IMR-90 (cell line): ENCODE measurements around the gene VPS8. TPM values are rescaled to one million over a fixed set of nuclear protein-coding genes. Genes with fewer than 3 reads are reported as not detected.

ENCODE experiments used
- ATAC-seq: fragments of 200-7000 bp; cut with Tn5 transposase; 2 replicates; pipeline ENCODE4 v1.9.1; 2020; ENCODE audit warnings: low read depth, mild to moderate bottlenecking, moderate library complexity
- BruUV-seq: library from RNA; stranded (reverse); fragments of 400-500 nt; replicated peaks from 2 replicates; lab custom pipeline; 2021; lab: Mats Ljungman, UMichigan
- CTCF ChIA-PET: fragments of 300-600 bp; formaldehyde crosslinking; extraction: SDS; loops from one replicate; lab custom pipeline; 2021; ENCODE audit warnings: antibody characterized with exemption; lab: Yijun Ruan, JAX
- POLR2A ChIA-PET: fragments of 300-600 bp; sonication (Branson Sonifier 250); formaldehyde crosslinking; loops from one replicate; lab custom pipeline; 2022; ENCODE audit warnings: antibody characterized with exemption; ENCODE audit not compliant: unreplicated experiment; lab: Charles Lee
- DNase-seq: peaks from one replicate; pipeline ENCODE4 v3.0.0; 2013
- H2AFZ ChIP-seq: replicated peaks from 2 replicates; pipeline ENCODE3; 2013; ENCODE audit warnings: low read length, mild to moderate bottlenecking; ENCODE audit not compliant: poor library complexity
- H2AK5ac ChIP-seq: 2 replicates; pipeline ENCODE4 v1.6.1; 2013; ENCODE audit warnings: low read depth, low read length, inconsistent platforms
- H2AK9ac ChIP-seq: replicated peaks from 2 replicates; pipeline ENCODE3; 2013; ENCODE audit warnings: mild to moderate bottlenecking, low read depth, low read length, moderate library complexity; ENCODE audit not compliant: poor library complexity
- H2BK120ac ChIP-seq: 2 replicates; pipeline ENCODE4 v1.6.1; 2013; ENCODE audit warnings: low read depth, low read length, inconsistent platforms
- H2BK15ac ChIP-seq: 3 replicates; pipeline ENCODE4 v1.6.1; 2013; ENCODE audit warnings: low read depth, low read length, inconsistent platforms
- H2BK20ac ChIP-seq: 2 replicates; pipeline ENCODE4 v1.6.1; 2013; ENCODE audit warnings: low read depth, mild to moderate bottlenecking, inconsistent platforms, low read length, moderate library complexity
- H2BK5ac ChIP-seq: 2 replicates; pipeline ENCODE4 v1.6.1; 2013; ENCODE audit warnings: mild to moderate bottlenecking, low read depth, low read length, inconsistent platforms; ENCODE audit not compliant: poor library complexity, severe bottlenecking
- H3K14ac ChIP-seq: replicated peaks from 2 replicates; pipeline ENCODE4 v1.6.1; 2013; ENCODE audit warnings: low read depth, low read length, inconsistent platforms
- H3K18ac ChIP-seq: 2 replicates; pipeline ENCODE4 v1.6.1; 2013; ENCODE audit warnings: low read depth, low read length, control low read depth
- H3K23ac ChIP-seq: 2 replicates; pipeline ENCODE4 v1.6.1; 2013; ENCODE audit warnings: low read depth, low read length, inconsistent platforms
- H3K27ac ChIP-seq: 2 replicates; pipeline ENCODE4 v1.5.1; 2013; ENCODE audit warnings: mild to moderate bottlenecking, control low read depth, low read length; ENCODE audit not compliant: insufficient read depth
- H3K27me3 ChIP-seq: 2 replicates; pipeline ENCODE4 v1.6.1; 2013; ENCODE audit warnings: low read length; ENCODE audit not compliant: control insufficient read depth, insufficient read depth
- H3K36me3 ChIP-seq: 2 replicates; pipeline ENCODE4 v1.6.1; 2013; ENCODE audit warnings: low read length, mixed read lengths; ENCODE audit not compliant: control insufficient read depth, insufficient read depth
- H3K4ac ChIP-seq: 2 replicates; pipeline ENCODE4 v1.6.1; 2013; ENCODE audit warnings: low read depth, low read length, inconsistent platforms
- H3K4me1 ChIP-seq: 2 replicates; pipeline ENCODE4 v1.6.1; 2013; ENCODE audit warnings: low read length, mixed read lengths; ENCODE audit not compliant: control insufficient read depth, insufficient read depth
- H3K4me2 ChIP-seq: 2 replicates; pipeline ENCODE4 v1.6.1; 2013; ENCODE audit warnings: low read depth, mild to moderate bottlenecking, control low read depth, low read length, moderate library complexity
- H3K4me3 ChIP-seq: 2 replicates; pipeline ENCODE4 v1.5.1; 2013; ENCODE audit warnings: low read depth, mild to moderate bottlenecking, control low read depth, low read length, moderate library complexity; ENCODE audit not compliant: insufficient read depth
- H3K56ac ChIP-seq: 2 replicates; pipeline ENCODE4 v1.6.1; 2013; ENCODE audit warnings: low read length, inconsistent platforms; ENCODE audit not compliant: insufficient read depth; ENCODE audit errors: extremely low read depth
- H3K79me1 ChIP-seq, 2 experiments: 2 replicates each; pipeline ENCODE4 v1.6.1; 2013; ENCODE audit warnings: low read length in 2 of 2, inconsistent platforms in 1 of 2, low read depth in 1 of 2
- H3K9ac ChIP-seq: 2 replicates; pipeline ENCODE4 v1.6.1; 2013; ENCODE audit warnings: low read depth, low read length, control low read depth
- H3K9me1 ChIP-seq: 2 replicates; pipeline ENCODE4 v1.6.1; 2013; ENCODE audit warnings: low read length, inconsistent platforms; ENCODE audit not compliant: insufficient read depth
- H3K9me3 ChIP-seq: 2 replicates; pipeline ENCODE4 v1.6.1; 2013; ENCODE audit warnings: low read length; ENCODE audit not compliant: control insufficient read depth, insufficient read depth
- H4K20me1 ChIP-seq: 2 replicates; pipeline ENCODE4 v1.6.1; 2013; ENCODE audit warnings: low read length, inconsistent platforms; ENCODE audit not compliant: insufficient read depth
- H4K5ac ChIP-seq: 2 replicates; pipeline ENCODE4 v1.6.1; 2013; ENCODE audit warnings: mild to moderate bottlenecking, low read depth, low read length, control low read depth
- H4K8ac ChIP-seq, 2 experiments: 2 replicates each; pipeline ENCODE4 v1.6.1; 2013; ENCODE audit warnings: low read depth in 2 of 2, low read length in 2 of 2, control low read depth in 1 of 2, inconsistent platforms in 1 of 2
- H4K91ac ChIP-seq: 2 replicates; pipeline ENCODE4 v1.6.1; 2013; ENCODE audit warnings: low read depth, low read length, inconsistent platforms; ENCODE audit not compliant: insufficient read depth
- CHD1 ChIP-seq: IDR thresholded peaks from 2 replicates; pipeline ENCODE4 v1.6.1; 2012; ENCODE audit warnings: low read depth, low read length, improper control_type of control experiment
- CTCF ChIP-seq: conservative IDR thresholded peaks from 2 replicates; pipeline ENCODE4 v1.5.1; 2012; ENCODE audit warnings: mild to moderate bottlenecking, low read depth, low read length, improper control_type of control experiment
- ELK1 ChIP-seq: fragments of 150-350 bp; IDR thresholded peaks from 2 replicates; pipeline ENCODE4 v1.6.1; 2016; ENCODE audit warnings: low read depth, mild to moderate bottlenecking, low read length, moderate library complexity, borderline replicate concordance
- FOS ChIP-seq: fragments of 150-350 bp; IDR thresholded peaks from 2 replicates; pipeline ENCODE4 v1.6.1; 2016; ENCODE audit warnings: low read depth, low read length
- MAZ ChIP-seq: IDR thresholded peaks from 2 replicates; pipeline ENCODE4 v1.6.1; 2012; ENCODE audit warnings: low read depth, mild to moderate bottlenecking, low read length, improper control_type of control experiment, moderate library complexity, borderline replicate concordance
- MXI1 ChIP-seq: IDR thresholded peaks from 2 replicates; pipeline ENCODE4 v1.6.1; 2012; ENCODE audit warnings: low read depth, mild to moderate bottlenecking, low read length, moderate library complexity, borderline replicate concordance
- NFE2L2 ChIP-seq: fragments of 150-350 bp; IDR thresholded peaks from 2 replicates; pipeline ENCODE4 v1.6.1; 2016; ENCODE audit warnings: low read depth, mild to moderate bottlenecking, low read length
- POLR2A ChIP-seq: IDR thresholded peaks from 2 replicates; pipeline ENCODE4 v1.6.1; 2012; ENCODE audit warnings: mild to moderate bottlenecking, low read depth, low read length
- RCOR1 ChIP-seq: IDR thresholded peaks from 2 replicates; pipeline ENCODE4 v1.6.1; 2012; ENCODE audit warnings: mild to moderate bottlenecking, low read length, improper control_type of control experiment; ENCODE audit not compliant: insufficient replicate concordance
- RFX5 ChIP-seq: IDR thresholded peaks from 2 replicates; pipeline ENCODE4 v1.8.0; 2012; ENCODE audit warnings: low read depth, mild to moderate bottlenecking, low read length, moderate library complexity
- SMC3 ChIP-seq: fragments of 150-350 bp; IDR thresholded peaks from 2 replicates; pipeline ENCODE4 v1.6.1; 2016; ENCODE audit warnings: low read depth, mild to moderate bottlenecking, antibody characterized with exemption, low read length, moderate library complexity
- USF2 ChIP-seq: fragments of 150-350 bp; IDR thresholded peaks from 2 replicates; pipeline ENCODE4 v1.6.1; 2017; ENCODE audit warnings: mild to moderate bottlenecking, antibody characterized with exemption, low read length, low read depth
- WGBS, 2 experiments: methylation state at CpG; one replicate each; pipeline versions ENCODE4 v1.1.5 to v1.1.7; 2013; ENCODE audit warnings: missing lambda C conversion rate in 2 of 2; ENCODE audit not compliant: insufficient read length in 1 of 2; ENCODE audit errors: extremely low coverage in 2 of 2; 5-methylcytosine and 5-hydroxymethylcytosine counted together
- dilution Hi-C: fragments of 300-500 bp; cut with HindIII; formaldehyde crosslinking; loops from one replicate; pipeline ENCODE4 v1.14.3; 2018; ENCODE audit warnings: low sequenced_read_pairs; ENCODE audit not compliant: unreplicated experiment
- in situ Hi-C: fragments of 300-500 bp; cut with MboI; formaldehyde crosslinking; loops from 3 replicates; pipeline ENCODE4 v1.14.3; 2019; ENCODE audit warnings: low sequenced_read_pairs, inconsistent platforms, mixed read lengths
- intact Hi-C: fragments of 100-400 bp; cut with micrococcal nuclease; formaldehyde crosslinking; loops from 2 replicates; pipeline ENCODE4 v1.10.0; 2022
- polyA plus RNA-seq, 3 experiments: library from polyadenylated mRNA; depleted of rRNA; stranded (reverse); fragments of >200 nt; gene quantifications; 2 replicates each; pipeline ENCODE4 v1.2.3, GENCODE V29; 2012; ENCODE audit warnings: low replicate concordance in 1 of 3
- total RNA-seq: library from RNA; depleted of rRNA; stranded (reverse); fragments of >200 nt; gene quantifications from 2 replicates; pipeline ENCODE4 v1.2.3, GENCODE V29; 2012

Gene VPS8
- total and polyA plus RNA-seq, 2 of the 4 experiments (the other 2 are of a cell fraction): 14.0 to 56.1 TPM

GRCh38 chr3:184985586-184985985 lies 173.6 kb downstream of the VPS8 start:
- Histone ChIP-seq H2BK120ac (no peak overlapping the region), H3K9me3 (no peaks in the 10 kb centered on the region), H4K20me1 (no peaks in the 10 kb centered on the region), H2AFZ (no peak overlapping the region), H3K14ac (no peak overlapping the region), H3K27me3 (no peaks in the 10 kb centered on the region), H4K5ac (no peak overlapping the region), H4K91ac (no peak overlapping the region), H3K4ac (no peak overlapping the region), H3K18ac (no peak overlapping the region), H3K23ac (no peak overlapping the region), H2BK5ac (no peak overlapping the region), H4K8ac (no peak overlapping the region), H3K4me3 (no peak overlapping the region), H3K36me3 (peaks cover 4% of the 10 kb centered on the region), H2BK20ac (no peak overlapping the region), H3K4me2 (no peak overlapping the region), H2AK5ac (no peak overlapping the region), H2AK9ac (no peak overlapping the region), H2BK15ac (no peak overlapping the region), H3K4me1 (no peaks in the 10 kb centered on the region), H3K56ac (no peak overlapping the region), H3K27ac (no peak overlapping the region), H3K9me1 (no peaks in the 10 kb centered on the region), H3K9ac (no peak overlapping the region), H3K79me1 (no peaks in the 10 kb centered on the region)
- POLR2A ChIA-PET: no interaction called here
- DNase-seq (no peak), ATAC-seq (no peak)
- in situ Hi-C loops: no loop called here
- no TSS peak for BruUV-seq
- CTCF ChIA-PET: no interaction called here
- WGBS, 2 experiments: no CpG with 5 or more reads among the region's 5 CpGs
- dilution Hi-C loops: no loop called here
- intact Hi-C loops: no loop called here
- no peak for TF ChIP-seq RFX5
- TF ChIP-seq NFE2L2: no peak
- TF ChIP-seq USF2: no peak
- no peak for TF ChIP-seq CTCF
- TF ChIP-seq RCOR1: no peak
- TF ChIP-seq SMC3: no peak
- no peak for TF ChIP-seq ELK1
- TF ChIP-seq CHD1: no peak
- no peak for TF ChIP-seq MXI1
- no peak for TF ChIP-seq POLR2A
- no peak for TF ChIP-seq MAZ
- TF ChIP-seq FOS: no peak
